ENCODE results near the gene TMEM245. TPM values are rescaled to one million over a fixed set of nuclear protein-coding genes. Genes with fewer than 3 reads are reported as not detected.

Gene TMEM245
- total RNA-seq, 4 donors from 2014 or later: 45.7 to 121 (median 71.4) TPM

DNA sequence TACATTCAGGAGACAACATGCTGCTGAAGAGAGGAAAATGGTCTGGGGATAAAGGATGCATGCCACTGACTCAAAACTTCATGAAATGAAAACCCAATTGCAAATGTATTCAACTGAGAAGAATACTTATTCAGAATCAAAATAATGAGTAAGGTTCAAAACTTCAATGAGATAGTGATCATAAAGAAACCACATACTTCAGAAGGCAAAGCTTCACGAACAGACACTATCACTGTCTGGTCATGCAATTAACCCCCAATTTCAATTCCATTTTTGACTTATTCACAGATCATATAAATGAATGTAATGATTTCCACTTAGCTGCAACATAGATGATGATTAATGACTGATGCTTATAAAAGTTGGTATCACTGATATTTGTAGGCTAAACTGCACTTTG, 73.4 kb downstream of the TMEM245 start:
- no peak overlapping the region for H3K4me3 ChIP-seq
- no peaks in the 10 kb centered on the region for H3K27me3 ChIP-seq
- in situ Hi-C loops (cut with MboI; ENCODE audit: low sequenced_read_pairs in 4 of 4) (no loop called here), intact Hi-C loops (cut with DNase I; ENCODE audit: low total_unique reads) (no loop called here)
- no peaks in the 10 kb centered on the region for H3K9me3 ChIP-seq
- peaks cover 0 to 57% of the 10 kb centered on the region in 2 donors for H3K36me3 ChIP-seq
- DNase-seq (no peak), ATAC-seq (no peak)
- H3K4me1 ChIP-seq: no peaks in the 10 kb centered on the region
- TF ChIP-seq POLR2A (IDR thresholded peaks at IDR 0.05): no peak
- TF ChIP-seq, protein P1, sequence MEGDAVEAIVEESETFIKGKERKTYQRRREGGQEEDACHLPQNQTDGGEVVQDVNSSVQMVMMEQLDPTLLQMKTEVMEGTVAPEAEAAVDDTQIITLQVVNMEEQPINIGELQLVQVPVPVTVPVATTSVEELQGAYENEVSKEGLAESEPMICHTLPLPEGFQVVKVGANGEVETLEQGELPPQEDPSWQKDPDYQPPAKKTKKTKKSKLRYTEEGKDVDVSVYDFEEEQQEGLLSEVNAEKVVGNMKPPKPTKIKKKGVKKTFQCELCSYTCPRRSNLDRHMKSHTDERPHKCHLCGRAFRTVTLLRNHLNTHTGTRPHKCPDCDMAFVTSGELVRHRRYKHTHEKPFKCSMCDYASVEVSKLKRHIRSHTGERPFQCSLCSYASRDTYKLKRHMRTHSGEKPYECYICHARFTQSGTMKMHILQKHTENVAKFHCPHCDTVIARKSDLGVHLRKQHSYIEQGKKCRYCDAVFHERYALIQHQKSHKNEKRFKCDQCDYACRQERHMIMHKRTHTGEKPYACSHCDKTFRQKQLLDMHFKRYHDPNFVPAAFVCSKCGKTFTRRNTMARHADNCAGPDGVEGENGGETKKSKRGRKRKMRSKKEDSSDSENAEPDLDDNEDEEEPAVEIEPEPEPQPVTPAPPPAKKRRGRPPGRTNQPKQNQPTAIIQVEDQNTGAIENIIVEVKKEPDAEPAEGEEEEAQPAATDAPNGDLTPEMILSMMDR (IDR thresholded peaks at IDR 0.05 in 4 of 5, conservative IDR thresholded peaks at IDR 0.05 in 1 of 5): no peak
- no peak overlapping the region for H3K27ac ChIP-seq

DNA sequence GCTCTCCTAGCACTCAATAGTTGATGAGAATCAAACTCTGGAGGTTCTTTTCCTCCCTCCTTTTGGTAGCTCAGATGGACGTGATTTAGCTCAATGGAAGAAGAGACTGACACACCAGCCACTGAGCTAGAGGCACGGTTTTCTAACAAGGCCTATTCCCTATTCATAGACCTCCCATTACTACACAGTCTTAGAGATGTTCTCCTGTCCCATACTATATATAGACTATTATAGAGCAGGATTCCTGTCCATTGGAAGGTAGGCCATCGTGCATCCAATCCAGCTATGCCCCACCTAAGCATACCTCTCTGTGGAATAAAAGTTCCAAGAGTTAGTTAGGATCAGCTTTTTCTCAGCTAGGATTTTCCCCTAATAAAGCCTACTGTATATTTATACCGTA, 76.2 kb downstream of the TMEM245 start:
- Histone ChIP-seq H3K27ac (no peak overlapping the region), H3K9me3 (no peaks in the 10 kb centered on the region), H3K36me3 (peaks cover 0 to 34% of the 10 kb centered on the region in 2 donors), H3K27me3 (no peaks in the 10 kb centered on the region), H3K4me1 (peaks cover 0 to 8% of the 10 kb centered on the region in 2 donors), H3K4me3 (no peak overlapping the region)
- in situ Hi-C loops (cut with MboI; ENCODE audit: low sequenced_read_pairs in 4 of 4) (no loop called here), intact Hi-C loops (cut with DNase I; ENCODE audit: low total_unique reads) (no loop called here)
- TF ChIP-seq POLR2A (IDR thresholded peaks at IDR 0.05): no peak
- TF ChIP-seq, protein P1 (IDR thresholded peaks at IDR 0.05 in 4 of 5, conservative IDR thresholded peaks at IDR 0.05 in 1 of 5): no peak
- ATAC-seq (peak in 1 of 2 donors; percentile 81), DNase-seq (no peak)

GRCh38 chr9:109040571-109040970, 79.2 kb downstream of the TMEM245 start:
- peaks cover 0 to 7% of the 10 kb centered on the region in 2 donors for H3K36me3 ChIP-seq

GRCh38 chr9:109039539-109039938, 80.2 kb downstream of the TMEM245 start:
- H3K4me1 ChIP-seq: peaks cover 0 to 20% of the 10 kb centered on the region in 2 donors
- in situ Hi-C loops (cut with MboI; ENCODE audit: low sequenced_read_pairs in 4 of 4) (no loop called here), intact Hi-C loops (cut with DNase I; ENCODE audit: low total_unique reads) (loop anchor here (5.0 kb wide), 1 partner anchor 48 kb away; no protein-coding TSS in a partner anchor)
- H3K4me3 ChIP-seq: no peak overlapping the region
- no peaks in the 10 kb centered on the region for H3K27me3 ChIP-seq
- H3K36me3 ChIP-seq: peaks cover 0 to 3% of the 10 kb centered on the region in 2 donors
- ATAC-seq (no peak), DNase-seq (no peak)
- no peak for TF ChIP-seq POLR2A (IDR thresholded peaks at IDR 0.05)
- TF ChIP-seq, protein P1 (IDR thresholded peaks at IDR 0.05 in 4 of 5, conservative IDR thresholded peaks at IDR 0.05 in 1 of 5): no peak
- peak overlapping the region in 1 of 4 donors; percentile 17 for H3K27ac ChIP-seq
- no peaks in the 10 kb centered on the region for H3K9me3 ChIP-seq

More at GRCh38 chr9:109040571-109040970, 79.2 kb downstream of the TMEM245 start:
- Histone ChIP-seq H3K27me3 (no peaks in the 10 kb centered on the region), H3K4me1 (peaks cover 0 to 20% of the 10 kb centered on the region in 2 donors), H3K9me3 (no peaks in the 10 kb centered on the region), H3K4me3 (no peak overlapping the region), H3K27ac (no peak overlapping the region)
- in situ Hi-C loops (cut with MboI; ENCODE audit: low sequenced_read_pairs in 4 of 4) (no loop called here), intact Hi-C loops (cut with DNase I; ENCODE audit: low total_unique reads) (no loop called here)
- DNase-seq (no peak), ATAC-seq (no peak)
- TF ChIP-seq POLR2A (IDR thresholded peaks at IDR 0.05): no peak
- TF ChIP-seq, protein P1 (IDR thresholded peaks at IDR 0.05 in 4 of 5, conservative IDR thresholded peaks at IDR 0.05 in 1 of 5): no peak

All from gastrocnemius medialis (tissue), 4 donors.